Measurements from ENCODE around the gene C17orf50.

DNA sequence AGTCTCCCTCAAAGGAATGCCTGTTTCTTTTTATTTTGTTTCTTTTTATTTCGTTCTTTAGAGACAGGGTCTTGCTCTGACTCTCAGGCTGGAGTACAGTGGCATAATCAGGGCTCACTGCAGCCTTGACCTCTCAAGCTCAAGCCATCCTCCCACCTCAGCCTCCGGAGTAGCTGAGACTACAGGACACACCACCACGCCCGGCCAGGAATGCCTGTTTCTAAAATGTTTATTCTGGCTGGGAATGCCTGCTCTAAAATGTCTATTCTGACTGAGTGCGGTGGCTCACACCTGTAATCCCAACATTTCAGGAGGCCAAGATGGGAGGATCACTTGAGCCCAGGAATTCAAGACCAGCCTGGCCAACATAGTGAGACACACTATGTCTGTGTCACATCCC lies 37.2 kb downstream of the C17orf50 start:
- TF ChIP-seq POLR2A (IDR thresholded peaks at IDR 0.05; ENCODE audit: low read depth, low read length) = no peak
- no peak for TF ChIP-seq POLR2AphosphoS5 (IDR thresholded peaks at IDR 0.05; ENCODE audit: low read depth, low read length)
- TF ChIP-seq TAF1 (IDR thresholded peaks at IDR 0.05; ENCODE audit: borderline replicate concordance, low read depth, low read length) = no peak
